ENCODE results near the gene PIGV.
"Not testable (repeated sequence)": the region's sequence is repeated elsewhere in the genome, so short reads cannot be mapped to it uniquely, and the experiment has no call there.

Gene PIGV

GRCh38 chr1:26833432-26834405 lies 46.0 kb downstream of the PIGV start:
- no peak for DNase-seq (ENCODE audit: low spot score)

DNA sequence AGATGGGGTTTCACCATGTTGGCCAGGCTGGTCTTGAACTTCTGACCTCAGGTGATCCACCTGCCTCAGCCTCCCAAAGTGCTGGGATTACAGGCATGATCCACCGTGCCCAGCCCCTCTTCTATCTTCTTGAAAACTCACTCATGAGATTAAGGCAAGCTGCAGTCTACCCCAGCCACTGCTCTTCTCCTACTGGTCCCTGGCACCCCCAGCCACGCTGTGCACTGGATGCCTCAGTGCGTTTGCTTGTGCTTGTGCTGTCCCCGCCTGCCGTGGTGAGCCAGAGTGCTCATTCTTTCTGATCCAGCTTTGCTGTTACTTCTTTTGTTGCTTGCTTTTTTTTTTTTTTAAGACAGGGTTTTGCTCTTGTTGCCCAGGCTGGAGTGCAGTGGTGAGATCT lies 49.9 kb downstream of the PIGV start:
- not testable (repeated sequence) for DNase-seq (ENCODE audit: low spot score)

DNA sequence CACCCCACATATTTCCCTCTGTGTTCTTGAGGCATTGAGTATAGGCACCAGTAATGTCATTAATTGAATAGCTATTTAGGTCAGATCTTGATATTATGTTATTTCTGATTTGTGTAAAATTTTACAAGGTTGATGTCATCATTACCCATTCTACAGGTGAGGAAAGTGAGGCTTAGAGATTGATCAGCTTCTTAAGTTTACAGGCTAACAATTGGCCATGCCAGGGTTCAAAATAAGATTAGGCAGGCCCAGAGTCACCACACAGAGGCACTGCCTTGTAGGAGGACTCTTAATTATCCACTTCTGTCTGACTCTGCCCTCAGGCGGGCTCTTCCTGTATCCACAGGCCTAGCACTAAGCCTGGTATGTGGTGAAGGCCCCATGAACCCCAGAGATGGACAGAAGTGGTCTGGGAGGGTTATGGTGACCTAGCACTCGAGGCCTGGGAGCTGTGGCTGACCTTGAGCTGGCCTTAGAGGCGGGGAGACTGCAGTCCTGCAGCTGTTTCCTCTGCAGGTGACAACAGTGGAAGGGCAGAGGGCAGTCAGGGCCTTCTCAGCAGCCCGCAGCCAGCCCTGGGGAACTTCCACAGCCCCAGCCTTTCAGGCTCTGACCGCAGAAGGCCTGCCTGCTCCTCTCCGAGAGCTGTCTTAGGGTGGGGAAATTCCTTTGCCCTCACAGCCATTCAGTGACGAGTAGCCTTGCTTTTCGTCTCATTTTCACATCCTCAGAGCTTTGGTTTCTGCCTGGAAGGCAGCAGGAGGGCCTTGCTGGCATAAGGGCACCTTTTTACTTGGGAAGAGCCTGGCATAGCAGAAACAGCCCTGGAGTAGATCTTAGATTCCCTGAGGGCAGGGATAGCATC lies 51.0 kb downstream of the PIGV start:
- no peak for DNase-seq (ENCODE audit: low spot score)

DNA sequence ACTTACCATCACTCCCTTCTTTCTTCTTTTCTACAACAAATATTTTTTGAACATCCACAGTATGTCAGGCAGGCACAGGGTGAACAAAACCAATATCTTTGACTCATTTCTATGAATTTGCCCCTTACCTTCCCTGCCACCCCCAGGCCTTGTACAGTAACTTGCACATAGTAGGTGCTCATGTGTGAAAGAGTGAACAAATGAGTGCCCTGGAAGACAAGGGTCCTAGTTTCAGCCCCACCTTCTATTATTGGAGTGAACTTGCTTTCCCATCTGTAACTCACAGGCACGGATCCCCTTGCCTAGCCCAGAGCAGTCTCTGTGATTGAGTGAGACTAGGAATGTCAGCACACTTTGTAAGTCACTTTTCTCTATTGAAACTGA lies 51.6 kb downstream of the PIGV start:
- no peak for DNase-seq (ENCODE audit: low spot score)

DNA sequence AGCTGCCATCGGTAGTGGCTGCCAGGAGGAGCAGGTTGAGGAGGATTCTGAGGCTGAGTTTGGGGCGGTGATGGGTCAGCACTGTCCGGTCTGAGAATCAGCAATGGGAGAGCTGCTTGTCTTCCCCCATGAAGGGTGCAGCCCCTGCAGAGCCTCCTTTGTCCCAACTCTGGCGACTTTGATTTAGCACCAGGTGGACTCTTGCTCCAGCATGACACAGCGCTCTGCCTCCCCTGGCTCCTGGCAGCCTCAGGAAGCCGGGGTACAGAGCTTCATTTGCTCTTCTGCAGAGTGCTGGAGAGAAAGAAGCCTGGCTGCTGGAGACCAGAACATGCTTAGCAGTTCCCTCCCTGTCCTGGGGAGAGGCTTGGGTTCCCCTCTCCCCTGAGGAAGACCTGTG lies 52.0 kb downstream of the PIGV start:
- no peak for DNase-seq (ENCODE audit: low spot score)

DNA sequence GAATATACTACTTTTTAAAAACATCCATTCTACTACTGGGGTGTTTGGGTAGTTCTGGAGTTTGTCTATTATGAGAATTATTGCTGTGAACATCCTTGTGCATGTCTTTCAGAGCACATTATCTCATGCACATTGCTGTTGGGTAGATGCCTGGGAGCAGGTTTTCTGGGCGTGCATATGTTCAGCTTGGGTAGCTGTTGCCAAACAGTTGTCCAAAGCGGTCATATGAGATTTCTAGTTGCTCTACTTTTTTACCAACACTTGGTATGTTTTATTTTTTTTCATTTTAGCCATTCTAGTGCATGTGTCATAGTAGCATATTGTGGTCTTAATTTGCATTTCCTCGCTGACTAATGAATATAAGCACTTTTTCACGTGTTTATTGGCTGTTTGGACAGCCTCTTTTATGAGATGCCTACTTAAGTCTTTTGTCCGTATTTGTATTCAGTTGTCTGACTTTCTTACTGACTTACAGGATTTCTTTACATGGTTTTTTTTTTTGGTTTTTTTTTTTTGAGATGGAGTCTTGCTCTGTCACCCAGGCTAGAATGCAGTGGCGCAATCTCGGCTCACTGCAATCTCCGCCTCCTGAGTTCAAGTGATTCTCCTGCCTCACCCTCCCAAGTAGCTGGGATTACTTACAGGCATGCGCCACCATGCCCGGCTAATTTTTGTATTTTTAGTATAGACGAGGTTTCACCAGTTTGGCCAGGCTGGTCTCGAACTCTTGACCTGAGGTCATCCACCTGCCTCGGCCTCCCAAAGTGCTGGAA lies 56.9 kb downstream of the PIGV start:
- no peak for DNase-seq (ENCODE audit: low spot score)

GRCh38 chr1:26847826-26848225 lies 60.1 kb downstream of the PIGV start:
- not testable (repeated sequence) for DNase-seq (ENCODE audit: low spot score)

Data from hematopoietic multipotent progenitor cell treated with erythropoietin and hydrocortisone succinate and interleukin-3 and kit ligand, for 15 days (in vitro differentiated cells).